Measurements from ENCODE around the gene WSCD2. TPM values are rescaled to one million over a fixed set of nuclear protein-coding genes. Genes with fewer than 3 reads are reported as not detected.

Gene WSCD2
- total RNA-seq, 3 donors from 2014 or later: 0.33 to 0.48 (median 0.44) TPM

DNA sequence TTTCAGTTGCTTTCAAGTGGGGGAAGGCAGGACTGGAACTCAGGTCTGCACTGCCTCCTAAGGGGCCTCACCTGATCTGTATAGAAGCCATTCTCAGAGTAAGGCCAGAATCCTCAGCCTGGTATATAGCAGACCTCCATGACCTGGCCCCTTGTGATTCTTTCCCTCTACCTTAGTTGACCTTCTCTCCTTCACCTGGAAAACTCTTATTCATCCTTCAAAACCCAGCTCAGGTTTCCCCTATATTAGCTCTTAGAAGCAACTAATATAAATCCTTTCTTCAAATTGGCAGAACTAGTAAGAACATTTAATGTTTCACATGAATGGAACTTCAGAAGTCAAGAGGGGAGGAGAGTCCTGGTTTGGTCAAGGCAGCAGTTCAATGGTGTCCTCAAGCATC is 26.0 kb upstream of the WSCD2 start:
- intact Hi-C loops (cut with DNase I; ENCODE audit: low total_unique reads): no loop called here
- no peak for TF ChIP-seq POLR2A (IDR thresholded peaks at IDR 0.05)
- no peak for TF ChIP-seq POLR2AphosphoS5 (IDR thresholded peaks at IDR 0.05)
- TF ChIP-seq, protein P1, sequence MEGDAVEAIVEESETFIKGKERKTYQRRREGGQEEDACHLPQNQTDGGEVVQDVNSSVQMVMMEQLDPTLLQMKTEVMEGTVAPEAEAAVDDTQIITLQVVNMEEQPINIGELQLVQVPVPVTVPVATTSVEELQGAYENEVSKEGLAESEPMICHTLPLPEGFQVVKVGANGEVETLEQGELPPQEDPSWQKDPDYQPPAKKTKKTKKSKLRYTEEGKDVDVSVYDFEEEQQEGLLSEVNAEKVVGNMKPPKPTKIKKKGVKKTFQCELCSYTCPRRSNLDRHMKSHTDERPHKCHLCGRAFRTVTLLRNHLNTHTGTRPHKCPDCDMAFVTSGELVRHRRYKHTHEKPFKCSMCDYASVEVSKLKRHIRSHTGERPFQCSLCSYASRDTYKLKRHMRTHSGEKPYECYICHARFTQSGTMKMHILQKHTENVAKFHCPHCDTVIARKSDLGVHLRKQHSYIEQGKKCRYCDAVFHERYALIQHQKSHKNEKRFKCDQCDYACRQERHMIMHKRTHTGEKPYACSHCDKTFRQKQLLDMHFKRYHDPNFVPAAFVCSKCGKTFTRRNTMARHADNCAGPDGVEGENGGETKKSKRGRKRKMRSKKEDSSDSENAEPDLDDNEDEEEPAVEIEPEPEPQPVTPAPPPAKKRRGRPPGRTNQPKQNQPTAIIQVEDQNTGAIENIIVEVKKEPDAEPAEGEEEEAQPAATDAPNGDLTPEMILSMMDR (IDR thresholded peaks at IDR 0.05): no peak
- no peaks in the 10 kb centered on the region for H3K4me1 ChIP-seq

DNA sequence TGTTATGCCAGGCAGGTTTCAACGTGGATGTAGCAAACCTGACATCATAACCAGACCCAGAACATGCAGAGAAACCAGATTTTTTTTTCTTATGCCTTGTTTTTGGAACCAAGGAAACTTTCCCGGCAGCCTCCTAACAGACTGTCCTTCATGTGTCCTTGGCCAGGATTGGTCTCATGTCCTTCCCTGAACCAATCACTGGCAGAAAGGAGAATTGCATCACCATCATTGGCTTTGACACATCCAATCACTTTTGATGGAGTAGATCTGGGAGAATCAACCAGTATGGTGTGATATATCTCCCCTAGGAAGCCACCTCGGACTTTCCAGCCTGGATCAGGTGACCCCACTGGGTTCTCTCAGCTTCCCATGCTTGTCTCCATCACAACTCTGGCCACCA is 25.6 kb upstream of the WSCD2 start:
- intact Hi-C loops (cut with DNase I; ENCODE audit: low total_unique reads): no loop called here
- H3K4me3 ChIP-seq: no peak overlapping the region
- no peak for DNase-seq (ENCODE audit: low spot score in 2 of 2)
- no peaks in the 10 kb centered on the region for H3K27me3 ChIP-seq
- no peak overlapping the region for H3K27ac ChIP-seq
- TF ChIP-seq POLR2A (IDR thresholded peaks at IDR 0.05) (no peak), POLR2AphosphoS5 (IDR thresholded peaks at IDR 0.05) (no peak)
- TF ChIP-seq, protein P1 (IDR thresholded peaks at IDR 0.05): no peak
- no peaks in the 10 kb centered on the region for H3K4me1 ChIP-seq
- H3K36me3 ChIP-seq: no peaks in the 10 kb centered on the region
- no peaks in the 10 kb centered on the region for H3K9me3 ChIP-seq

More for the DNA sequence above, 26.0 kb upstream of the WSCD2 start:
- H3K4me3 ChIP-seq: no peak overlapping the region
- DNase-seq (ENCODE audit: low spot score in 2 of 2): no peak
- H3K27ac ChIP-seq: no peak overlapping the region
- no peaks in the 10 kb centered on the region for H3K27me3 ChIP-seq
- no peaks in the 10 kb centered on the region for H3K36me3 ChIP-seq
- no peaks in the 10 kb centered on the region for H3K9me3 ChIP-seq

DNA sequence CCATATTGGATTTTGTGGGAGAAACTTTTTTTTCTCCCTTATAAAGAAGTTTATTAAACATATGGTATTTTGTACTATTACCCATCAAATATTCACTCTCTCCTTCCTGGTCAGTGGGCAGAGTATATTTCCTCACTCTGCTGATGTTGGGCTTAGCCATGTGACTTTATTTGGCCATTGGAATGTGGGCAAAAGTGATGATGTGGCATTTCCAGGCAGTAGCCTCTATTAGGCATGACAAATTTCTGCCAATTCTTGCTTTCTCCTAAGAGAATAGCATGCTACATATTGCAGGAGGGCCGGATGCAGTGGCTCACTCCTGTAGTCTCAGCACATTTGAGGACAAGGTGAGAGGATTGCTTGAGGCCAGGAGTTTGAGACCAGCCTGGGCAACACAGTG is 24.4 kb upstream of the WSCD2 start:
- H3K27ac ChIP-seq: no peak overlapping the region
- no peak for TF ChIP-seq POLR2AphosphoS5 (IDR thresholded peaks at IDR 0.05)
- TF ChIP-seq, protein P1 (IDR thresholded peaks at IDR 0.05): no peak
- no peak for TF ChIP-seq POLR2A (IDR thresholded peaks at IDR 0.05)
- DNase-seq (ENCODE audit: low spot score in 2 of 2): no peak
- no peak overlapping the region for H3K4me3 ChIP-seq
- H3K4me1 ChIP-seq: no peaks in the 10 kb centered on the region
- no peaks in the 10 kb centered on the region for H3K36me3 ChIP-seq
- H3K27me3 ChIP-seq: no peaks in the 10 kb centered on the region
- H3K9me3 ChIP-seq: no peaks in the 10 kb centered on the region
- intact Hi-C loops (cut with DNase I; ENCODE audit: low total_unique reads): no loop called here

DNA sequence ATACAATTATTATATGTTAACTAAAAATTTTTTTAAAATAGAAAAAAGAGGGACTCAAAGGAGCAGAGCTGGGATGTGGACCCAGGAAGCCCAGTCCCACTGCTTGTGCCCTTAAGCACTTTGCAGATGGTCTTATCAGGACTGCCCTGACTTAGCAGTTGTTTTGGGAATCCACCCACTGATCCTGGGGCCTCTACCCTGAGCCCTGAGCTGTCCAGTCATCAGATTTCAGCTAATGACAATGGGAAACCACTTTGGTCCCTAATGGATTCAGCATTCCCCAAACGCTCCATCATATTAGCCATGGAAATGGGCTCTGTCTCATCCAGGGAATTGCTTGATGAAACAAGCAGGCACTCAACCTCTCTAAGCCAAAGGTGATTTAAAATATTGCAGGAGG is 22.5 kb upstream of the WSCD2 start:
- Histone ChIP-seq H3K36me3 (no peaks in the 10 kb centered on the region), H3K9me3 (no peaks in the 10 kb centered on the region), H3K27me3 (no peaks in the 10 kb centered on the region), H3K4me1 (no peaks in the 10 kb centered on the region), H3K27ac (no peak overlapping the region), H3K4me3 (no peak overlapping the region)
- TF ChIP-seq POLR2AphosphoS5 (IDR thresholded peaks at IDR 0.05) (no peak), POLR2A (IDR thresholded peaks at IDR 0.05) (no peak)
- TF ChIP-seq, protein P1 (IDR thresholded peaks at IDR 0.05): no peak
- DNase-seq (ENCODE audit: low spot score in 2 of 2): no peak
- intact Hi-C loops (cut with DNase I; ENCODE audit: low total_unique reads): no loop called here

DNA sequence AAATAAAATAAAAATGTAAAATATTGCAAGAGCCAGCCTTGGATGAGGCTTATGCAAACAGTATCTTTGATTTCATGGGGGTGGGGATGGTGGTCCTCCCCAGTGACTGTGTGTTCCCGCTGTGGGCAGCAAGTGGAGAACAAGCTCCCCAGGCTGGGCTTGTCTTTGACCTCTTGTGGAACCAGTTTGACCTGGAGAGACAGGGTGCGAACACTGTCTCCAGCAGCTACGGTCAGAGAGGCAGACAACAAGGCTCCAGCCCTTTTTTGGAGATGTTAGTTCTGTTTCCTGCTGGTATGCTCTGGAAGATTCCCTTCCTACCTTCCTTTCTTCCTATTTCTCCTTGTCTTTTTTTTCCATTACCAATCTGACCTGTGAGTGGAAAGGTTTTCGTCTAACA is 21.8 kb upstream of the WSCD2 start:
- Histone ChIP-seq H3K27me3 (no peaks in the 10 kb centered on the region), H3K9me3 (no peaks in the 10 kb centered on the region), H3K27ac (no peak overlapping the region), H3K4me1 (no peaks in the 10 kb centered on the region), H3K4me3 (no peak overlapping the region), H3K36me3 (no peaks in the 10 kb centered on the region)
- no peak for DNase-seq (ENCODE audit: low spot score in 2 of 2)
- intact Hi-C loops (cut with DNase I; ENCODE audit: low total_unique reads): no loop called here
- no peak for TF ChIP-seq POLR2AphosphoS5 (IDR thresholded peaks at IDR 0.05)
- TF ChIP-seq, protein P1 (IDR thresholded peaks at IDR 0.05): no peak
- TF ChIP-seq POLR2A (IDR thresholded peaks at IDR 0.05): no peak

All from breast epithelium (tissue), 4 donors.